Measurements from ENCODE around the gene CUX1.
"Not testable (repeated sequence)": the region's sequence is repeated elsewhere in the genome, so short reads cannot be mapped to it uniquely, and the experiment has no call there.

Gene CUX1

DNA sequence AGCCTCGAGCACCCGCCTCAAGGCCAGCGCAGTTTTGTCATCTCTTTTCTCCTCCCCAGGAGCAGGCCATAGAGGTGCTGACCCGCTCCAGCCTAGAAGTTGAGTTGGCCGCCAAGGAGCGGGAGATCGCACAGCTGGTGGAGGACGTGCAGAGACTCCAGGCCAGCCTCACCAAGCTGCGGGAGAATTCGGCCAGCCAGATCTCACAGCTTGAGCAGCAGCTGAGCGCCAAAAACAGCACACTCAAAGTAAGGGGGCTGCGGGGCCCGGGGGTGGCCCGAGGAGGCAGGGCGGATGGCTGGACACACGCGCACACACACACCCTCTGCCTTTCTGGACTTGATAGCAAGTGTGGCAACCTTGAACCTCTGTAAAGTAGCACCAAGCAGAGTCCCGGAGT, 361.0 kb downstream of the CUX1 start:
- TF ChIP-seq, protein P1, sequence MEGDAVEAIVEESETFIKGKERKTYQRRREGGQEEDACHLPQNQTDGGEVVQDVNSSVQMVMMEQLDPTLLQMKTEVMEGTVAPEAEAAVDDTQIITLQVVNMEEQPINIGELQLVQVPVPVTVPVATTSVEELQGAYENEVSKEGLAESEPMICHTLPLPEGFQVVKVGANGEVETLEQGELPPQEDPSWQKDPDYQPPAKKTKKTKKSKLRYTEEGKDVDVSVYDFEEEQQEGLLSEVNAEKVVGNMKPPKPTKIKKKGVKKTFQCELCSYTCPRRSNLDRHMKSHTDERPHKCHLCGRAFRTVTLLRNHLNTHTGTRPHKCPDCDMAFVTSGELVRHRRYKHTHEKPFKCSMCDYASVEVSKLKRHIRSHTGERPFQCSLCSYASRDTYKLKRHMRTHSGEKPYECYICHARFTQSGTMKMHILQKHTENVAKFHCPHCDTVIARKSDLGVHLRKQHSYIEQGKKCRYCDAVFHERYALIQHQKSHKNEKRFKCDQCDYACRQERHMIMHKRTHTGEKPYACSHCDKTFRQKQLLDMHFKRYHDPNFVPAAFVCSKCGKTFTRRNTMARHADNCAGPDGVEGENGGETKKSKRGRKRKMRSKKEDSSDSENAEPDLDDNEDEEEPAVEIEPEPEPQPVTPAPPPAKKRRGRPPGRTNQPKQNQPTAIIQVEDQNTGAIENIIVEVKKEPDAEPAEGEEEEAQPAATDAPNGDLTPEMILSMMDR (IDR thresholded peaks at IDR 0.05; ENCODE audit: low read depth, low read length), result no peak
- H3K4me3 ChIP-seq (ENCODE audit: low read depth, low read length), result no peak overlapping the region
- DNase-seq, result no peak
- H3K4me1 ChIP-seq, result no peaks in the 10 kb centered on the region
- H3K27me3 ChIP-seq, result no peaks in the 10 kb centered on the region
- H3K9me3 ChIP-seq, result no peaks in the 10 kb centered on the region
- H3K36me3 ChIP-seq, result peaks cover 9% of the 10 kb centered on the region

DNA sequence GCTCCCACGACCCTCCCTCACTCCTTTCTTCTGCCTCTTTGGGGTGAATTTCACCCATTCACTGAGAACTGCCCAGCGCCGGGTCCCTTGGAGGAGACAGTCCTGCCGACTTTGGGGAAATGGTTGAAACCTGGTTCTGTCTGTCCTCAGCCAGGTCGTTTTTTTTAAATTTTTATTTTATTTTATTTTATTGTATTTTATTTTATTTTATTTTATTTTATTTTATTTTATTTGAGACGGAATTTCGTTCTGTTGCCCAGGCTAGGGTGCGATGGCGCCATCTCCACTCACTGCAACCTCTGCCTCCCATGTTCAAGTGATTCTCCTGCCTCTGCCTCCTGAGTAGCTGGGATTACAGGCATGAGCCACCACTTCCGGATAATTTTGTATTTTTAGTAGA, 363.3 kb downstream of the CUX1 start:
- no peak overlapping the region for H3K4me3 ChIP-seq (ENCODE audit: low read depth, low read length)
- TF ChIP-seq, protein P1 (IDR thresholded peaks at IDR 0.05; ENCODE audit: low read depth, low read length), result no peak
- peaks cover 15% of the 10 kb centered on the region for H3K36me3 ChIP-seq
- no peaks in the 10 kb centered on the region for H3K27me3 ChIP-seq
- DNase-seq, result no peak
- no peaks in the 10 kb centered on the region for H3K9me3 ChIP-seq
- H3K4me1 ChIP-seq, result no peaks in the 10 kb centered on the region

DNA sequence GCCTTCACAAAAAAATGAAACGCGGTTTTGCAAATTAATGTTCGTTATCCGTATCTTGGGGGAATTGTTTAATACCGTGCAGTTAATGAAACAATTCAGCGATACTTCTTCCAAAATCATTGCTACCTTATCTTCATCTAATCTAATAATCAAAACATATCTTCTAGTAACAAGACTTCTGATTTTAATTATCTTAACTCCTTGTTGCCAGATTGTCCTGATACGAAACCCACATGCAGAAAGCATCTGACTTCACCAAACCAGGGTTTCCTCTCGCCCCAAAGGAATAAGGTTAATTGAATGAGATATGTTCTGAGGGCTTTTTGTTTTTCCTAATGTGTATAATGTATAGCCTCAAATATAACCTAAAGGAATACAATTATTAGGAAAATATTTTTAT, 364.1 kb downstream of the CUX1 start:
- H3K4me1 ChIP-seq, result no peaks in the 10 kb centered on the region
- TF ChIP-seq, protein P1 (IDR thresholded peaks at IDR 0.05; ENCODE audit: low read depth, low read length), result no peak
- no peak for DNase-seq
- H3K9me3 ChIP-seq, result no peaks in the 10 kb centered on the region
- no peaks in the 10 kb centered on the region for H3K27me3 ChIP-seq
- no peak overlapping the region for H3K4me3 ChIP-seq (ENCODE audit: low read depth, low read length)
- H3K36me3 ChIP-seq, result peaks cover 15% of the 10 kb centered on the region

DNA sequence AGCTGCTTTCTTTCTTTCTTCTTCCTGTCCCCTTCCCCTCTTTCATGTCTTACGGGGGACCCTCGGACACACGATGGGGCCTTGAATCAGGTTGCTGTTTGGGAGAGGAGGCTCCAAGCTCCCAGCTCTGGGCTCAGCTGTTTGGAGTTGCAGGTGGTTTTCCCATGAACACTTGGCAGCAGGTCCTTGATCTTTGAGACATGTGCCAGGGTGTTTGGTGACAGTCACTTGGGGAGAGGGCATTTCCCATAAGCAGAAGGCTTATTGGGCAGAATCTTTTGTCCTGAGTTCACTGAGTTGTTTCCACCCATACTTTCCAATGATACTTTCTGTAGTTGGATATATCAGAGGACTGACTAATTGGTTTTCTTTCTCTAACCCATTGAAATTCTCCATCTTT, 364.6 kb downstream of the CUX1 start:
- Histone ChIP-seq H3K4me1 (no peaks in the 10 kb centered on the region), H3K4me3 (ENCODE audit: low read depth, low read length) (no peak overlapping the region), H3K9me3 (no peaks in the 10 kb centered on the region), H3K27me3 (no peaks in the 10 kb centered on the region), H3K36me3 (peaks cover 15% of the 10 kb centered on the region)
- TF ChIP-seq, protein P1 (IDR thresholded peaks at IDR 0.05; ENCODE audit: low read depth, low read length), result no peak
- no peak for DNase-seq

DNA sequence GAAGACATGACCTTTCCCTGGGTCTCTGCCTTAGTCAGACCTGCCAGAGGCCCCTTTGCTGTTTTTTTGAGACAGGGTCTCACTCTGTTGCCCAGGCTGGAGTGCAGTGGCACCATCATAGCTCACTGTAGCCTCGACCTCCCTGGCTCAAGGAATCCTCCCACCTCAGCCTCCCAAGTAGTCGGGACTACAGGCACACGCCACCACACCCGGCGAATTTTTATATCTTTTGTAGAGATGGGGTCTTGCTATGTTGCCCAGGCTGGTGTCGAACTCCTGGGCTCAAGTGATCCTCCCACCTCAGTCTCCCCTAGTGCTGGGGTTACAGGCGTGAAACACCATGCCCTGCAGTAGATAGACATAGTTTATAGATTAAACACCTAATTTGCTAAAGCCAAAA, 366.4 kb downstream of the CUX1 start:
- not testable (repeated sequence) for H3K4me1 ChIP-seq; H3K4me3 ChIP-seq (ENCODE audit: low read depth, low read length); H3K27me3 ChIP-seq; DNase-seq; H3K9me3 ChIP-seq
- H3K36me3 ChIP-seq, result peaks cover 11% of the 10 kb centered on the region

DNA sequence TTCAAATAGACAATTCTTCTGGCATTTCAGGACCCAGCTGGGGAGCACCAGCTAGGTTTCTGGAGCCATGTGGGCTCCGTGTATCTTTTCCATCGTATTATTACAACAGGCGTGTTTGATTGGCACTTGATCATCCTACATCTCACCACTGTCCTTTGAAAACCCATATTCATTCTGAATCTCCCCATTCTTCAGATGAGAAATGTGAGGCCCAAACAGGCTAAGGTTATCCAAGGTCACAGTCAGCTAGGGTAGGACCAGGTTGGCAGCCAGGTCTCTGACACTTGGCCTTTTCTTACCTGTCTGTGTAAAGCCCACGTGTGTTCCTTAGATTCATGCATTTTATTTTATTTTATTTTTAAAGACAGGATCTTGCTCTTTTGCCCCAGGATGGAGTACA, 366.9 kb downstream of the CUX1 start:
- no peak overlapping the region for H3K4me3 ChIP-seq (ENCODE audit: low read depth, low read length)
- H3K4me1 ChIP-seq, result 0 out of 2 replicates have a peak, but pooled peaks cover 2% of the 10 kb centered on the region
- H3K27me3 ChIP-seq, result no peaks in the 10 kb centered on the region
- H3K9me3 ChIP-seq, result no peaks in the 10 kb centered on the region
- TF ChIP-seq, protein P1 (IDR thresholded peaks at IDR 0.05; ENCODE audit: low read depth, low read length), result no peak
- DNase-seq, result no peak
- H3K36me3 ChIP-seq, result peaks cover 11% of the 10 kb centered on the region

DNA sequence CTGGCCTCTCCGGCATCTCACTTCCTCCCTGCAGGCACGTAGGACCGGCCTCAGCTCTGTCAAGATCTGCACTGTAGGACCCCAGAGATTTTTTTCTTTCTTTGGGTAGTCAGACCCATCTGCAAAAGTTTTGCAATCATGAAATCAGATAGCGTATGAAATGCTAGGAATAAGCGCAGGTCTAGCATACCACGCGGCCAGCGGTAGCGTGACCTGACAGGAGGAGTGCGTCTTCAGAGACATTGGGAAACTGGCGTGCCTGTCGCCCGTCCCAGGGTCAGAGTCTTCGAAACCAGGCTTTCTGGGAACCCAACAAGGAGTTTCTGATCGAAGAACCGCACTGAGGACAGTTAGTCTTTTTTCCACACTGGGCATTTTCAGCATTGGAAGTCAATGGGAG, 368.4 kb downstream of the CUX1 start:
- H3K4me3 ChIP-seq (ENCODE audit: low read depth, low read length), result no peak overlapping the region
- H3K36me3 ChIP-seq, result peaks cover 24% of the 10 kb centered on the region
- TF ChIP-seq, protein P1 (IDR thresholded peaks at IDR 0.05; ENCODE audit: low read depth, low read length), result no peak
- H3K27me3 ChIP-seq, result no peaks in the 10 kb centered on the region
- no peaks in the 10 kb centered on the region for H3K9me3 ChIP-seq
- 0 out of 2 replicates have a peak, but pooled peaks cover 2% of the 10 kb centered on the region for H3K4me1 ChIP-seq
- no peak for DNase-seq

All from BE2C (cell line).